Measurements from ENCODE around the gene XPR1. TPM values are rescaled to one million over a fixed set of nuclear protein-coding genes. Genes with fewer than 3 reads are reported as not detected.

XPR1 gene
- total and polyA plus RNA-seq, 3 donors from 2014 or later: 34.8 to 76.2 (median 71.8) TPM

DNA sequence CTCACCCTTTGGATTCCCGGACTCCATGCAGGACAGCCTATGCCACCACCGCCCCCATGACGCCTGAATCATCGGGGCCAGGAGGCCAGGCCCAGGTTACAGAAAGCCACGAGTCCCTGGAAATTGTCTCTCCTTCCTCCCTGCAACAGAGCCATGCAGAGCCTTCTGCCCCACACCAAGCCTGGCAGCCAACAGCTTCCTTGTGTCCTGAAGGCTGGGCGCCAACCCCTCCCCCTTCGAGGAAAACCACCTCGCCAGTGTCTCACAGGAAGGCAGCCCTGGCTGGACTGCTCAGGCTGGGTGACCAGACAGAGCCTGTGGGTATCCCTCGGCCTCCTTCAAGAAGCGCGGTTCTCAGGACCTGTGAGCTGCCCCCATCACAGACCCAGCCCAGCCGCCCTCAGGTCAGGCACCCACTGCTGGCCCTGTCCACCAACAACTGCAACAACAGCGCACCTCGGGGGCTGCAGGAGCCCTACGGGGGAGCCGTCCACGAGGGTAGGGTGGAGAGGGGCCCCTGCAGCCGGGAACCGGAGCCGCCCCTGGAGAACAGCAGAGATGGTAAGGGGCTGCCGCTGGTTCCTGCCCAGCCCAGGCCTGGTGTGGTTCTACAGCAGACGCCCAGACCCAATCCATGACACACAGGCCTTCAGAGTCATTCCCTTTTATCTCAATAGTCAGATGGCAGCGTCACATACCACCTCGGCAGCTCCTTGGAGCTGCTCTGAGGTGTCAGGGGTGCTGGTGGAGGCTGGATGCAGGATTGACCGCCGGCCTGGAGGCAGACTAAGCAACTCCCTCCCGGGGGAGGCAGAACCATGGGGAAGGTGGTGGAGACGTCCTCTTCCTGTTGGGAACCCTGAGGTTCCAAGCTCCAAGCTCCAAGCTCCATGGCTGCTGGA is 304.5 kb downstream of the XPR1 start:
- Histone ChIP-seq H3K27ac (no peak overlapping the region), H3K36me3 (ENCODE audit: low read depth, missing control alignments) (no peaks in the 10 kb centered on the region), H3K4me1 (no peaks in the 10 kb centered on the region), H3K27me3 (no peaks in the 10 kb centered on the region), H3K9me3 (no peaks in the 10 kb centered on the region), H3K4me3 (no peak overlapping the region)
- WGBS, 2 donors: 90 to 92% methylated on average over 17 to 28 of the region's 28 CpGs
- intact Hi-C loops (cut with DNase I; ENCODE audit: low total_unique reads): no loop called here
- DNase-seq: no peak
- TF ChIP-seq, protein P1, sequence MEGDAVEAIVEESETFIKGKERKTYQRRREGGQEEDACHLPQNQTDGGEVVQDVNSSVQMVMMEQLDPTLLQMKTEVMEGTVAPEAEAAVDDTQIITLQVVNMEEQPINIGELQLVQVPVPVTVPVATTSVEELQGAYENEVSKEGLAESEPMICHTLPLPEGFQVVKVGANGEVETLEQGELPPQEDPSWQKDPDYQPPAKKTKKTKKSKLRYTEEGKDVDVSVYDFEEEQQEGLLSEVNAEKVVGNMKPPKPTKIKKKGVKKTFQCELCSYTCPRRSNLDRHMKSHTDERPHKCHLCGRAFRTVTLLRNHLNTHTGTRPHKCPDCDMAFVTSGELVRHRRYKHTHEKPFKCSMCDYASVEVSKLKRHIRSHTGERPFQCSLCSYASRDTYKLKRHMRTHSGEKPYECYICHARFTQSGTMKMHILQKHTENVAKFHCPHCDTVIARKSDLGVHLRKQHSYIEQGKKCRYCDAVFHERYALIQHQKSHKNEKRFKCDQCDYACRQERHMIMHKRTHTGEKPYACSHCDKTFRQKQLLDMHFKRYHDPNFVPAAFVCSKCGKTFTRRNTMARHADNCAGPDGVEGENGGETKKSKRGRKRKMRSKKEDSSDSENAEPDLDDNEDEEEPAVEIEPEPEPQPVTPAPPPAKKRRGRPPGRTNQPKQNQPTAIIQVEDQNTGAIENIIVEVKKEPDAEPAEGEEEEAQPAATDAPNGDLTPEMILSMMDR (IDR thresholded peaks at IDR 0.05): no peak
- no peak for TF ChIP-seq POLR2A (IDR thresholded peaks at IDR 0.05)

DNA sequence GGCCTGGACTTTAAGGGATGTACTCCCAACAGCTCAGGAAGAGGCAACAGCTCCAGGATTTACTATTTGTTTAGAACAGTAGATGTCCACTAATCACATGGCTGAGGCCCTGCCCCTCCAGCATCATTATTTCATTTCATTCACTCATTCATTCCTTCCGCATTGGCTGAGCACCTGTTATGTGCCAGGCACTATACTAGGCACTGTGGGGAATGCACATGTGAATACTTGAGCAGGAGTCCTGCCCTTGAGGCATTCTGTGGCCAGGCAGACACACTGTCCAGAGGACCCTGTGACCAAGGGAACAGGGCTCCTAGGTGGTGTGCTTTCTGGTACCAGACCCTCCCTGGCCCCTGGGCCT is 305.2 kb downstream of the XPR1 start:
- Histone ChIP-seq H3K27me3 (no peaks in the 10 kb centered on the region), H3K27ac (no peak overlapping the region), H3K36me3 (ENCODE audit: low read depth, missing control alignments) (no peaks in the 10 kb centered on the region), H3K4me3 (no peak overlapping the region), H3K9me3 (no peaks in the 10 kb centered on the region), H3K4me1 (no peaks in the 10 kb centered on the region)
- TF ChIP-seq, protein P1 (IDR thresholded peaks at IDR 0.05): no peak
- no peak for TF ChIP-seq POLR2A (IDR thresholded peaks at IDR 0.05)
- DNase-seq: no peak
- intact Hi-C loops (cut with DNase I; ENCODE audit: low total_unique reads): no loop called here
- 100% methylated on average over 1 of the region's 1 CpG for WGBS, 2 donors

DNA sequence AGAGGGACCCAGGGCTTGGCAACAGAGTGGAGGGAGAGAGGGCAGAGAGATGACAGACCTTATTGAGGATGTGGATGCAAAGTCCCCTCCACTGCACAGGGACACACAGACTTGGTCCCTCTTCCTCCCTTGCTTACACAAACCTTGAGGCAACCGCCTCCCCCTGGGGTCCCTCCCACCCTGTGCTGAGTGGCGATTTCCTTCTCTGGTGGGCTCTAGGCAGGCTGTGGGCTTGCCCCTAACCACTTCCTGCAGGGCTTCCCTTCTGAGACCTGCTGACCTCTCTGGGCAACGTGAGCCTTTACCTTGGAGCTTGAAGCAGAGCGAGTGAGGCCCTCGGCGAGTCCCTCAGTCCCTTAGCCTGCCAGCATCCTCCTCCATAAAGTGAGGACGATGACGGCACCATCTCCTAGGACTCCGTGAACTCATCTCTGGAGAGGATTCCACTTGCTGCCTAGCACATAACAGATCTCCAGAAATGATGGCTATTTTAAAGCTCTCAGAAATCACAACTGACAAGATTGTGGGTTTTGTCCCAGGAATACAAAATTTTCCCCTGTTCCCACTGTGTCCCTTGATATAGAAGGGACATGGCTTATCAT is 305.9 kb downstream of the XPR1 start:
- H3K4me3 ChIP-seq: no peak overlapping the region
- no peaks in the 10 kb centered on the region for H3K4me1 ChIP-seq
- H3K27me3 ChIP-seq: no peaks in the 10 kb centered on the region
- no peak overlapping the region for H3K27ac ChIP-seq
- no peak for DNase-seq
- 83 to 95% methylated on average over 8 to 9 of the region's 9 CpGs for WGBS, 2 donors
- no peaks in the 10 kb centered on the region for H3K9me3 ChIP-seq
- intact Hi-C loops (cut with DNase I; ENCODE audit: low total_unique reads): no loop called here
- TF ChIP-seq, protein P1 (IDR thresholded peaks at IDR 0.05): no peak
- H3K36me3 ChIP-seq (ENCODE audit: low read depth, missing control alignments): no peaks in the 10 kb centered on the region

- TF ChIP-seq POLR2A (IDR thresholded peaks at IDR 0.05): no peak
- TF ChIP-seq, protein P1 (IDR thresholded peaks at IDR 0.05): no peak
- DNase-seq: no peak
- no peaks in the 10 kb centered on the region for H3K4me1 ChIP-seq
- H3K27me3 ChIP-seq: no peaks in the 10 kb centered on the region
- intact Hi-C loops (cut with DNase I; ENCODE audit: low total_unique reads): no loop called here
- H3K27ac ChIP-seq: no peak overlapping the region
- no peaks in the 10 kb centered on the region for H3K9me3 ChIP-seq
- H3K4me3 ChIP-seq: no peak overlapping the region
- H3K36me3 ChIP-seq (ENCODE audit: low read depth, missing control alignments): no peaks in the 10 kb centered on the region
- 91 to 93% methylated on average over 6 to 9 of the region's 9 CpGs for WGBS, 2 donors
Measured at GRCh38 chr1:180939073-180939710, 307.4 kb downstream of the XPR1 start.
